Measurements from ENCODE around the gene C1orf74.

C1orf74 gene

GRCh38 chr1:209784265-209785169, at the start of gene C1orf74:
Gene C1orf74, minus strand, starts transcription at chr1:209784559. Its CDS starts 925 bp downstream, at chr1:209783634.
- no peak for TF ChIP-seq CTCF (IDR thresholded peaks at IDR 0.05; ENCODE audit: low read depth, low read length, missing control alignments)
- peak within 1 kb of the TSS; percentile 89 for H3K4me3 ChIP-seq (ENCODE audit: low read depth, low read length)
- in situ Hi-C loops (cut with HindIII; ENCODE audit: low sequenced_read_pairs) = no loop called here

GRCh38 chr1:209831615-209832014, 47.3 kb upstream of the C1orf74 start:
- no peak for DNase-seq (ENCODE audit: low read depth)
- in situ Hi-C loops (cut with HindIII; ENCODE audit: low sequenced_read_pairs) = no loop called here
- no peak for TF ChIP-seq CTCF (IDR thresholded peaks at IDR 0.05; ENCODE audit: low read depth, low read length, missing control alignments)
- no peak overlapping the region for H3K4me3 ChIP-seq (ENCODE audit: low read depth, low read length)

More at GRCh38 chr1:209784265-209785169, at the start of gene C1orf74:
- peak; percentile 93 for DNase-seq (ENCODE audit: low read depth)

- TF ChIP-seq CTCF (IDR thresholded peaks at IDR 0.05; ENCODE audit: low read depth, low read length, missing control alignments) = no peak
- no peak for DNase-seq (ENCODE audit: low read depth)
- no peak overlapping the region for H3K4me3 ChIP-seq (ENCODE audit: low read depth, low read length)
- in situ Hi-C loops (cut with HindIII; ENCODE audit: low sequenced_read_pairs) = no loop called here
Observed at GRCh38 chr1:209830722-209831121, 46.4 kb upstream of the C1orf74 start.

GRCh38 chr1:209829716-209830115, 45.4 kb upstream of the C1orf74 start:
- DNase-seq (ENCODE audit: low read depth) = no peak
- TF ChIP-seq CTCF (IDR thresholded peaks at IDR 0.05; ENCODE audit: low read depth, low read length, missing control alignments) = no peak
- in situ Hi-C loops (cut with HindIII; ENCODE audit: low sequenced_read_pairs) = no loop called here
- no peak overlapping the region for H3K4me3 ChIP-seq (ENCODE audit: low read depth, low read length)

- DNase-seq (ENCODE audit: low read depth) = peak; percentile 96
- TF ChIP-seq CTCF (IDR thresholded peaks at IDR 0.05; ENCODE audit: low read depth, low read length, missing control alignments) = peak; percentile 80
- peak within 1 kb of the TSS; percentile 90 for H3K4me3 ChIP-seq (ENCODE audit: low read depth, low read length)
- in situ Hi-C loops (cut with HindIII; ENCODE audit: low sequenced_read_pairs) = no loop called here
Observed at GRCh38 chr1:209827384-209828262, 43.3 kb upstream of the C1orf74 start, which contains the start of gene UTP25. Gene UTP25, plus strand, starts transcription at chr1:209827972. Its CDS starts 92 bp downstream, at chr1:209828064.

Data from astrocyte of the cerebellum (primary cell).